ENCODE measurements around the gene TROAP. TPM values are rescaled to one million over a fixed set of nuclear protein-coding genes. Genes with fewer than 3 reads are reported as not detected.
"Not testable (repeated sequence)": the region's sequence is repeated elsewhere in the genome, so short reads cannot be mapped to it uniquely, and the experiment has no call there.

TROAP gene
- total RNA-seq, 2 donors from 2014 or later: 0.27 to 0.99 TPM

DNA sequence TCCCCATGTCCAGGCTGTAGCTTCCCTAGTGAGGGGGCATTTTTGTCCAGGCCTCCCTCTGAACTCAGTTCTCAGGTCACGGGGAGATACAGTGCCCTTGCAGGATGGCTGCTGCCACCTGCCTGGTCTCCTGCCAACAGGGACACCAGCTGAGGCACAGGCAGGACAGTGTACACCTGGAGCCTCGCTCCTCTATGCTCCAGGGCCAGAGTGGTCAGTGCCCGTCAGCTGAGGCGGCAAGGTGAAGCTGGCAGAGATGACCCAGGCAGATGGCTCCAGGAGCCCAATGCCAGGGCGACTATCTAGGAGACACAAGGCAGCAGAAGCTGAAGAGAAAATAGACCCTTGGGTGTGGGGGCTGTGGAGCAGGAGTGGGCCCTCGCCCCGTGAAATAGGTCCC is 45.6 kb upstream of the TROAP start:
- TF ChIP-seq, protein P1, sequence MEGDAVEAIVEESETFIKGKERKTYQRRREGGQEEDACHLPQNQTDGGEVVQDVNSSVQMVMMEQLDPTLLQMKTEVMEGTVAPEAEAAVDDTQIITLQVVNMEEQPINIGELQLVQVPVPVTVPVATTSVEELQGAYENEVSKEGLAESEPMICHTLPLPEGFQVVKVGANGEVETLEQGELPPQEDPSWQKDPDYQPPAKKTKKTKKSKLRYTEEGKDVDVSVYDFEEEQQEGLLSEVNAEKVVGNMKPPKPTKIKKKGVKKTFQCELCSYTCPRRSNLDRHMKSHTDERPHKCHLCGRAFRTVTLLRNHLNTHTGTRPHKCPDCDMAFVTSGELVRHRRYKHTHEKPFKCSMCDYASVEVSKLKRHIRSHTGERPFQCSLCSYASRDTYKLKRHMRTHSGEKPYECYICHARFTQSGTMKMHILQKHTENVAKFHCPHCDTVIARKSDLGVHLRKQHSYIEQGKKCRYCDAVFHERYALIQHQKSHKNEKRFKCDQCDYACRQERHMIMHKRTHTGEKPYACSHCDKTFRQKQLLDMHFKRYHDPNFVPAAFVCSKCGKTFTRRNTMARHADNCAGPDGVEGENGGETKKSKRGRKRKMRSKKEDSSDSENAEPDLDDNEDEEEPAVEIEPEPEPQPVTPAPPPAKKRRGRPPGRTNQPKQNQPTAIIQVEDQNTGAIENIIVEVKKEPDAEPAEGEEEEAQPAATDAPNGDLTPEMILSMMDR (IDR thresholded peaks at IDR 0.05): no peak
- H3K27ac ChIP-seq: no peak overlapping the region
- H3K9me3 ChIP-seq: no peaks in the 10 kb centered on the region
- no peaks in the 10 kb centered on the region for H3K4me1 ChIP-seq (ENCODE audit: control insufficient read depth in 1 of 2, low read depth in 2 of 2)
- peaks cover 10% of the 10 kb centered on the region for H3K36me3 ChIP-seq
- no peak for DNase-seq (ENCODE audit: low spot score)
- no peaks in the 10 kb centered on the region for H3K27me3 ChIP-seq (replicated peaks; ENCODE audit: insufficient read depth)
- H3K4me3 ChIP-seq: no peak overlapping the region
- ATAC-seq (ENCODE audit: insufficient number of reproducible peaks, low FRiP score, low read depth): no peak

DNA sequence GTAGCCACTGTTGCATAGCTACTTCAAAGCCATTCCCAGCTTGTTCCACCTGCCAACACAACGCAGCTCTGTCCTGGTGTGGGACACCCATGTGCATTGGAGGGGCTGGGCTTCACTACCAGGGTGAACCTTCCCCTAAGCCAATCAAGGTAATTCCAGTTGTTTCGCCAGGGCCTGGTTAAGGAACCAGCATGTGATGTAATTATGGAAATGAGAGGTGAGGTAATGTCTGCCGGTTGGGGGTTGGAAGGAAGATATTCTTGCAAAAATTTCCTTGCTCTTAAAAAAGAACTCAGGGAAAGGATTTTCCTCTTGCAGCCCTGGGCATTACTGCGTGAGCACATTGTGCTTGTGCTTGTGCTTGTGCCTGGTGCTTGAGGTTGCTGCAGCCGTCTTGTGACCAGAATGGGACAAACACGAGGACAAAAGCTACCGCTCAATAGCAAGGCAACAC is 43.3 kb upstream of the TROAP start:
- ATAC-seq (ENCODE audit: insufficient number of reproducible peaks, low FRiP score, low read depth): no peak

DNA sequence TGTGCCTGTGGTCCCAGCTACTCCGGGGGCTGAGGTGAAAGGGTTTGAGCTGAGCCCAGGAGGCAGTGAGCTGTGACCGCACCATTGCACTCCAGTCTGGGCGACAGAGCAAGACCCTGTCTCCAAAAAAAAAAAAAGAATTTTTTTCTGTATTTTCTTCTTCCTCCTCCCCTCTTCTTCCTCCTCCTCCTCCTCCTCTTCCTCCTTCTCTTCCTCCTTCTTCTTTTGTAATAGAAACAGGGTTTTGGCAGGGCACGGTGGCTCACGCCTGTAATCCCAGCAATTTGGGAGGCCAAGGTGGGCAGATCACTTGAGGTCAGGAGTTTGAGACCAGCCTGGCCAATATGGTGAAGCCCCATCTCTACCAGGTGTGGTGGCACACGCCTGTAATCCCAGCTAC is 42.5 kb upstream of the TROAP start:
- not testable (repeated sequence) for H3K9me3 ChIP-seq; H3K4me1 ChIP-seq (ENCODE audit: control insufficient read depth in 1 of 2, low read depth in 2 of 2); H3K36me3 ChIP-seq; H3K27ac ChIP-seq; H3K27me3 ChIP-seq (replicated peaks; ENCODE audit: insufficient read depth); H3K4me3 ChIP-seq; ATAC-seq (ENCODE audit: insufficient number of reproducible peaks, low FRiP score, low read depth); DNase-seq (ENCODE audit: low spot score)

More for the DNA sequence above, 43.3 kb upstream of the TROAP start:
- Histone ChIP-seq H3K27ac (no peak overlapping the region), H3K4me1 (ENCODE audit: control insufficient read depth in 1 of 2, low read depth in 2 of 2) (no peaks in the 10 kb centered on the region), H3K27me3 (replicated peaks; ENCODE audit: insufficient read depth) (no peaks in the 10 kb centered on the region), H3K4me3 (no peak overlapping the region), H3K9me3 (no peaks in the 10 kb centered on the region), H3K36me3 (no peaks in the 10 kb centered on the region)
- TF ChIP-seq, protein P1 (IDR thresholded peaks at IDR 0.05): no peak
- no peak for DNase-seq (ENCODE audit: low spot score)

DNA sequence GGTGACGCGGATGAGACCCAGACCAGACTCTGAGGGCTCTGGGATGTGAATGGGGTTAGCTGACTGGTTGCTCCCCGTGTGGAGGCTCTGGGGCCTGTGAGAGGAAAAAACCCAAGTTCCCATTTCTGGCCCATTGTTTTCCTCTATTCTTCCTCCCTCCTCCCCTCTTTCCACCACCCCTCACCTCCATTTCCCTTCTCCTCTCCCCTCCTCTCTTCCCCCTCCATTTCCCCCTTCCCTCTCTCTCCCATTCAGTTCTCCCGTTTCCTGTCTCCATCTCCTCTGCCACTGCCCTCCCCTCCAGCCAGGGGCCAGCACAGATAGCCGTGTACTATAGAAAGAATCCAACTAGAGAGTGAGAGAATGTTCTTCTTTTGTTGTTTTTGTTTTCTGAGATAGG is 40.8 kb upstream of the TROAP start:
- Histone ChIP-seq H3K9me3 (no peaks in the 10 kb centered on the region), H3K36me3 (no peaks in the 10 kb centered on the region), H3K27ac (no peak overlapping the region), H3K4me3 (no peak overlapping the region), H3K27me3 (replicated peaks; ENCODE audit: insufficient read depth) (no peaks in the 10 kb centered on the region), H3K4me1 (ENCODE audit: control insufficient read depth in 1 of 2, low read depth in 2 of 2) (no peaks in the 10 kb centered on the region)
- ATAC-seq (ENCODE audit: insufficient number of reproducible peaks, low FRiP score, low read depth): no peak
- no peak for DNase-seq (ENCODE audit: low spot score)
- TF ChIP-seq, protein P1 (IDR thresholded peaks at IDR 0.05): no peak

DNA sequence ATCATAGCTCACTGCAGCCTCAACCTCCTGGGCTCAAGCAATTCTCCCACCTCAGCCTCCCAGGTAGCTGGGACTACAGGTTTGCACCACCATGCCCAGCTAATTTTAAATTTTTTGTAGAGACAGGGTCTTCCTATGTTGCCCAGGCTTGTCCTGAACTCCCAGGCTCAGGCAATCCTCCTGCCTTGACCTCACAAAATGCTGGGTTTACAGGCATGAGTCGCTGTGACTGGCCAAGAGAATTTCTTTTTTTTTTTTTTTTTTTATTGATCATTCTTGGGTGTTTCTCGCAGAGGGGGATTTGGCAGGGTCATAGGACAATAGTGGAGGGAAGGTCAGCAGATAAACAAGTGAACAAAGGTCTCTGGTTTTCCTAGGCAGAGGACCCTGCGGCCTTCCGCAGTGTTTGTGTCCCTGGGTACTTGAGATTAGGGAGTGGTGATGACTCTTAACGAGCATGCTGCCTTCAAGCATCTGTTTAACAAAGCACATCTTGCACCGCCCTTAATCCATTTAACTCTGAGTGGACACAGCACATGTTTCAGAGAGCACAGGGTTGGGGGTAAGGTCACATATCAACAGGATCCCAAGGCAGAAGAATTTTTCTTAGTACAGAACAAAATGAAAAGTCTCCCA is 40.2 kb upstream of the TROAP start:
- H3K4me1 ChIP-seq (ENCODE audit: control insufficient read depth in 1 of 2, low read depth in 2 of 2); H3K4me3 ChIP-seq; ATAC-seq (ENCODE audit: insufficient number of reproducible peaks, low FRiP score, low read depth); DNase-seq (ENCODE audit: low spot score); H3K27ac ChIP-seq; H3K27me3 ChIP-seq (replicated peaks; ENCODE audit: insufficient read depth); H3K36me3 ChIP-seq; H3K9me3 ChIP-seq: not testable (repeated sequence)

- H3K27me3 ChIP-seq (replicated peaks; ENCODE audit: insufficient read depth): no peaks in the 10 kb centered on the region
- no peak for ATAC-seq (ENCODE audit: insufficient number of reproducible peaks, low FRiP score, low read depth)
- DNase-seq (ENCODE audit: low spot score): no peak
- no peaks in the 10 kb centered on the region for H3K9me3 ChIP-seq
- TF ChIP-seq, protein P1 (IDR thresholded peaks at IDR 0.05): no peak
- H3K36me3 ChIP-seq: no peaks in the 10 kb centered on the region
- no peaks in the 10 kb centered on the region for H3K4me1 ChIP-seq (ENCODE audit: control insufficient read depth in 1 of 2, low read depth in 2 of 2)
- no peak overlapping the region for H3K27ac ChIP-seq
- H3K4me3 ChIP-seq: no peak overlapping the region
Measured at GRCh38 chr12:49283541-49284429, 39.3 kb upstream of the TROAP start.

Data from thoracic aorta (tissue), 2 donors.